ENCODE measurements around the gene AIDA.
"Not testable (repeated sequence)": the region's sequence is repeated elsewhere in the genome, so short reads cannot be mapped to it uniquely, and the experiment has no call there.

Gene AIDA

GRCh38 chr1:222713091-222713961, 1.0 kb upstream of the AIDA start:
- DNase-seq (ENCODE audit: low read depth in 2 of 2), result peak; percentile 76 to 81

DNA sequence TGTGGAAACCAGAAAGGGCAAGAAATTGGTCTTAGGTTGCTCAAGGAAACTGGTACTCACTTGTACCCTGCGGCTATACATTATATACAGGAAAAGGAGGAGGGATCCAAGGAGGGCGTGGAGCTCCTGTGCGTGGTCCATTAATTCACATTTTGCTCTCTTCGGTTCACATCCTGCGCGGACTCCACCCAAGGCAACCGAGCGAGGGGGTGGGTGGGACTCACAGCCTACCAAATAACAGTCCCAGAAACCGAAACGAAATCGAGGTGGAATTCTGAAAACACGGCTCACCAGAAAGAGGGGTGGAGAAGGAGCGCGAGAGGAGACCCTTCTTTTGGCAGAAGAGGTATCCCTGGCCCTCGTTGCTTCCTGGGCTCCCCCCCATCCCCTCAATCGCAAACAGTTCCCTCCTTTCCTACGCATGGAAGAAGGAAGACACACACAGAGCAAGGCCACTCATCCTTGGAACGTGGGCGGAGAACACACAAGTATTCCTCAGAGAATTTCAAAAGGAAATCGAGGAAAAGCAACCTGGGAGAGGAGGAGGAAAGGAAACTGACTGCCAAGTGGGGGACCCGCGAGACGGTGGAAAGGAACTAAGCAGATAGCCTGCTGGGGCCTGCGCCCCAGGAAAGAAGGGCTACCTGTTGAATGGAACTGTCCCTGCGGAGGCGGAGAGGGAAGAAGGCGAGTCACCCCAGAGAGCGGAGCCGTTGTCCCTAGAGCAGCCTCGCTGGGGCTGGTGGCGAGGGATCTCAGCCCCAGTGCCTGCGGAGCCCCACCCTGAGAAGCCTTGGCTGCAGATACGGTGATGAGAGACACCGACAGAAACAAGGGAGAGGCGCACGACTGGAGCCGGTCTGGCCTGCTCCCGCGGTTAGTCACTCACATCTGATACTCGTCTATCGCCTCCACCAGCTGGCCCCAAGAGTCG, 705 bp downstream of the AIDA start:
- peak; percentile 28 to 41 for DNase-seq (ENCODE audit: low read depth in 2 of 2)

DNA sequence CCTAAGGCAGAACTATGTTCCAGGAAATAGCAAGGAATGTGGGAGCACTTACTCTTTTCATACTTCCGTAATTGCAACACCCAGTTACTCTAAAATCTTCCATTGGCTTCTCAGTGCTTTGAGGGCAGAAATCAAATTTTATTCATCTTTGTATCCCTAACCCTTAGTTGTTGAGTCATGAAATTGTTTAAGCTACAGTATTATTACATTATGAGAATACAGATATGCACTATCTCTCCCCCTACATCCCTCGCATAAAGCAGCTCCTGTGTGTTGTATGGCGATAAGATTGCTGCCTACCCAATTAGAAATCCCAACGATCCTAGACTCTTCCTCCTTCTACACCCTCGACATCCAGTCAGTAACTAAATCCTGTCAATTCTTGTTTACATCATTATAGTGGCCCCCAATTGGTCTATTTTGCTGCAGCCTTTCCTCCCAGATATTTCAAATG, 2.6 kb downstream of the AIDA start:
- no peak for DNase-seq (ENCODE audit: low read depth in 2 of 2)

- no peak for DNase-seq (ENCODE audit: low read depth in 2 of 2)
These were observed 5.5 kb downstream of the AIDA start for GRCh38 chr1:222706815-222707214.

GRCh38 chr1:222704260-222704659, 8.0 kb downstream of the AIDA start:
- DNase-seq (ENCODE audit: low read depth in 2 of 2), result no peak

- no peak for DNase-seq (ENCODE audit: low read depth in 2 of 2)
These were observed 10.1 kb downstream of the AIDA start for GRCh38 chr1:222702210-222702609.

GRCh38 chr1:222697826-222698225, 14.5 kb downstream of the AIDA start:
- no peak for DNase-seq (ENCODE audit: low read depth in 2 of 2)

DNA sequence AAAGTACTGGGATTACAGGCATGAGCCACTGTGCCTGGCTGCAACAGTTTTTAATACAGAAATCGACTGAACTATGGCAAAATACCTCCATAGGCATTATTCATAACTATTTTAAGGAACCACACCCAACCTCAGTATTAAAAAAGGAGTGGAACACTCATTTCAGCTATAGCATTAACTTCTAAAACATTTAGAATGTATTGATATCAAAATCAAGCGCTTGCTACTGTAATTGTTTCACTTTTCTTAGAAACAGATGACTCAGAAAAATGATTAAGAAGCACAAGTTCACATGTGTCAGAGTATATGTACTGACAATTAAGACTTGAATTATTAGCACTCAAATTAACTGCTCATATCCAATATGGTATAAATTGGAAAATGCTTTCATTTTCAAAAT, 15.1 kb downstream of the AIDA start:
- DNase-seq (ENCODE audit: low read depth in 2 of 2), result no peak

GRCh38 chr1:222696741-222697140, 15.6 kb downstream of the AIDA start:
- no peak for DNase-seq (ENCODE audit: low read depth in 2 of 2)

DNA sequence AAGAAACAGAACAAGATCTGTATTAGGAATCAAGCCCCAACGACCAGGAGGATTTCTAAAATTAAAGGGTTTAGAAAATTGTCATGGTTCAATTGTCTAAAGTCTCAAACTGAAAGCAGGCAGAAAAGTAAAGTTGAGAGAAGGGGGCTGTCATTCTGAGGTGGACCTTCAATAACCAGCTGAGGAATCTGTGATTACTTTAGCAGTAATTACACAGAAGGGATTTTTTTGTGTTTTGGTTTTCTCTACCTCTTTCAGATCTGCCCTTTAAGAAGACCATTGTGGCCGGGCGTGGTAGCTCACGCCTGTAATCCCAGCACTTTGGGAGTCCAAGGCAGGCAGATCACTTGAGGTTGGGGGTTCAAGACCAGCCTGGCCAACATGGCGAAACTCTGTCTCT, 17.4 kb downstream of the AIDA start:
- no peak for DNase-seq (ENCODE audit: low read depth in 2 of 2)

GRCh38 chr1:222691016-222691415, 21.3 kb downstream of the AIDA start:
- DNase-seq (ENCODE audit: low read depth in 2 of 2), result no peak

- DNase-seq (ENCODE audit: low read depth in 2 of 2), result no peak
These were observed 32.2 kb downstream of the AIDA start for GRCh38 chr1:222680080-222680479.

- DNase-seq (ENCODE audit: low read depth in 2 of 2), result no peak
These were observed 42.2 kb downstream of the AIDA start for GRCh38 chr1:222670110-222670509.

DNA sequence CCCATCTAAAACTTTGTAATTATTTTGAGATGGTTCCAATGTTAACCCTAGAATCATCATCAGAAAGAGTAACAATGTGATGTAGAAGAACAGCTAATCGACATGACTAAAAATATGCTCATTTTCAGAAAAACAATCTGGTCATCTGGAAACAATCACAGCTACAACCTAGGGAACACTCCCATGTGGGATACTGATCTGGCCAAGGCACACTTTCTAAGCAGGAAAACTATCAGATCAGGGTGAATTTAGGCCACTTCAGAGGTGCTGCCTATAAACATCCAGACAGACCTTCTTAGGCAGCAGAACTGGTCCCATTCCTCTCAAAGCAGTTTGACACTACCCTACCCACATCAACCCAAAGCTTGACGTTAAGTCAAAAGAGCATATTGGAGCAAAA, 43.2 kb downstream of the AIDA start:
- DNase-seq (ENCODE audit: low read depth in 2 of 2), result not testable (repeated sequence)

DNA sequence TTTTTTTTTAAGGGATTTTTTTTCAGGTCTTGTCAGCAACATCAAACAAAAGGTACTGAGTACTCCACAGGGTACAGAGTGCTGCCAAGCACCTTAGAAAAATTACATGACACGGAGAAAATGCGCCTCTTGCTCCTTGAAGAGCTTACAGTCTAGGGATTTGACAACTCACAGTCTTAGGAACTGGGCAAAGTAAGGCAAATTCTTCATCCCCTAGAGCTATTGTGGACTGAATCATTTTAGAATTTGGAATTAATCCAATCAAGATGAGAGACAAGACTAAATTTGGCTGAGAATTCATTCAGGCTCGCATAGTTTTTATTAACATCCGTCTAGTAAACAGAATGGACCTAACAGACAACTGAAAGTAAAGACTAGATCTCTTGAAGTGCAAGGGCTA, 44.1 kb downstream of the AIDA start:
- not testable (repeated sequence) for DNase-seq (ENCODE audit: low read depth in 2 of 2)

GRCh38 chr1:222665964-222666363, 46.3 kb downstream of the AIDA start:
- no peak for DNase-seq (ENCODE audit: low read depth in 2 of 2)

DNA sequence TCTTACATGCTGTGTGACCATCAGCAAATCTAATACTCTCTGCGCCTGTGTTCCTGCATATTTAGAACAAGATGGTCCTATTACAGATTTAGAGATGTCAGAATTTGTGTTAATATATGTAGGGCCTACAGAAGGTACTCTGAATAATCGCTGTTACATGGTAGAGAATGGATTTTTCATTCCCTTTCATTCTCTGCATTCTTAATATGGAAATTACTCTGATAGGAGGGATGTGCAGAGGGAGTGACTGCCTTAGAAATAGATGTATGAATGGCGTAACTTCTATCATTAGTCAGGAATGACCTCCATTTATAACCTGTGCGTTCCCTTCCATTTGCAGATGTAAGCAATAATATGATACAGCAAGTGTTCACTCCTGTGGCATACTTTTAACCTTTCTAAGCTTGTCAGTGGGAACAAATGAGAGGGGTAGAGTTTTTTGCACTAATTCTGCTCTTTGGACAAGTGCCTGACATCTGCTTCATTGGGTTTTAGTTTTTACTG, 48.8 kb downstream of the AIDA start:
- DNase-seq (ENCODE audit: low read depth in 2 of 2), result no peak

DNA sequence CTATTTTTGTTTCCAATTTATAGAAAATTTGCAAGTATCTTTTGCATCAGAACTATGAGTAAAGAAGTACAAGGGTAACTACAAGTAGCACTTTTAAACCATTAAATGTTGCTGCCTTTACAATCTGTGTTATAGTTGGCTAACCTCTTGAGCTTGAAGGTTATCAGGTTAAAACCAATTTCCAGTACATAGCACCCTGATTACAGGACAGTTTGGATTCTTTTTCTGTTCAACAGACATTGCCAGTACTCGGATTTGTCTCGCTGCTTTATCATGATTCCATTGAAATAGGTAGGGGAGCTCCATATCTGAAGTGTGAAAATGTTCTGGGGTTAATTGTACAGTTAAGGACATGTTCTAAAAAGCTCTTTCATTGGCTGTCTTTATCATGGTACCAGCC, 54.4 kb downstream of the AIDA start:
- DNase-seq (ENCODE audit: low read depth in 2 of 2), result no peak

GRCh38 chr1:222656391-222657155, 55.7 kb downstream of the AIDA start:
- no peak for DNase-seq (ENCODE audit: low read depth in 2 of 2)

GRCh38 chr1:222654849-222655248, 57.4 kb downstream of the AIDA start:
- DNase-seq (ENCODE audit: low read depth in 2 of 2), result peak; percentile 19 to 44

DNA sequence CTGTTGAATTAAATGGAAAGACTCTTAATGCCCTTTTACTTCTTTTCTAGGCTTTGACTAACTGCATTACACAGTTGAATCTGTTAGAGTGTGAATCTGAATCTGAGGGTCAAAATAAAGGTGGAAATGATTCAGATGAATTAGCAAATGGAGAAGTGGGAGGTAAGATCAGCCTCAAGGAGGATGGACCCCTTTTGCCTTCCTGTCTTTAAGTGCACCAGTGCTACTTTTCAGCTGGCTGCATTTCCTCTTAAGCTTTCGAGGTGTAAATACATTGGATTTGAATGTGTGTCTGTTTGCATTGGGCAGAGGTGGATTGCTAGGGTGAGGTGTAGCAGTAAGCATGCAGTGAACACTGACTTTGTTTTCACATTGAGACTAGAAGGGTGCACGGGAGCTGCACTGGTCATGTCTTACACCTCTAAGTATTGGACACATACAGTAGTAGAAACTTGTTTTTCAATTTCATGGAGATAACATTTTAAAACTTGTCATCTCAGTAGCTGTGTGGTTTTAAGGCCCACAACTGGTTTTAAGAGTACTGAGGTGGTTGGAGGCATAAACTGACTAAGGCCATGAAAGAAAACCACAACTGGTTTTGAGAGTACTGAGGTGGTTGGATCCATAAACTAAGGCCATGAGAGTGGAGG, 59.0 kb downstream of the AIDA start:
- DNase-seq (ENCODE audit: low read depth in 2 of 2), result no peak
